Esophagus squamous epithelium (tissue), 4 donors: ENCODE results near the gene LMO2.

Experiments
- CTCF ChIP-seq, 6 experiments: fragments of 450-650 bp in 4 of 6; fragments of 200-600 bp in 2 of 6; sonication (generic) in 2 of 6; IDR thresholded peaks; one replicate each; pipeline ENCODE4 v1.5.1; 2016 to 2019; ENCODE audit warnings: antibody characterized with exemption in 6 of 6, mild to moderate bottlenecking in 4 of 6, moderate library complexity in 4 of 6
- POLR2A ChIP-seq, 4 donors: fragments of 450-650 bp; IDR thresholded peaks; one replicate each; pipeline ENCODE4 v1.6.1; 2017; ENCODE audit warnings: antibody characterized with exemption in 4 of 4, mild to moderate bottlenecking in 4 of 4, moderate library complexity in 3 of 4

GRCh38 chr11:33923626-33924025 lies 31.8 kb upstream of the LMO2 start:
- TF ChIP-seq CTCF (IDR thresholded peaks at IDR 0.05): no peak
- no peak for TF ChIP-seq POLR2A (IDR thresholded peaks at IDR 0.05)
